ENCODE results near the gene LIPM. TPM values are rescaled to one million over a fixed set of nuclear protein-coding genes. Genes with fewer than 3 reads are reported as not detected.

The LIPM gene
- total and polyA plus RNA-seq, 7 donors, result not detected

DNA sequence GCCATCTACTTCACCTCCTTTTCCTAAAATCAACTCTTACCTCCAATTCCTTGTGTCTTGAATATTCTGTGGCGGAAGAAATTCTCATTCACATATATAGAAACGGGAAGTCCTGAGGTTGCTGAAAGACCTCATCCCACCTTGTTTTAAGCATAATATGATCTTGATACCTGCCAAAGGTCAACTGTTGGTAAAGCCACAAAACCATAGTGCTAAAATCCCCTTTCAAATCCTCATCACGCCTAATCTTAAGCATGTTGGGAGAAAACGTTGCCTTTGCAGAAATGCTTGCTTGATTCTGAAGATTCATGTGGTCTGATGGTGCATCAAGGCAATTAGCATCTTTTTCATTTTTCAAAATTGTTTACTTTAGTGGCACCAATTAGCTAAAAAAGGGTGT is 40.6 kb downstream of the LIPM start:
- TF ChIP-seq EP300 (IDR thresholded peaks at IDR 0.05), result no peak
- no peak for TF ChIP-seq POLR2A (IDR thresholded peaks at IDR 0.05)
- no peak for TF ChIP-seq CTCF (IDR thresholded peaks at IDR 0.05)
- no peak for TF ChIP-seq POLR2AphosphoS5 (IDR thresholded peaks at IDR 0.05)
- 89 to 91% methylated on average over 4 of the region's 4 CpGs for WGBS, 2 donors
- H3K27ac ChIP-seq, result no peak overlapping the region
- H3K9me3 ChIP-seq, result no peaks in the 10 kb centered on the region
- H3K27me3 ChIP-seq, result no peaks in the 10 kb centered on the region
- no peaks in the 10 kb centered on the region for H3K4me1 ChIP-seq
- H3K36me3 ChIP-seq, result no peaks in the 10 kb centered on the region
- DNase-seq, result no peak
- intact Hi-C loops (cut with DNase I), result no loop called here
- H3K4me3 ChIP-seq, result no peak overlapping the region

DNA sequence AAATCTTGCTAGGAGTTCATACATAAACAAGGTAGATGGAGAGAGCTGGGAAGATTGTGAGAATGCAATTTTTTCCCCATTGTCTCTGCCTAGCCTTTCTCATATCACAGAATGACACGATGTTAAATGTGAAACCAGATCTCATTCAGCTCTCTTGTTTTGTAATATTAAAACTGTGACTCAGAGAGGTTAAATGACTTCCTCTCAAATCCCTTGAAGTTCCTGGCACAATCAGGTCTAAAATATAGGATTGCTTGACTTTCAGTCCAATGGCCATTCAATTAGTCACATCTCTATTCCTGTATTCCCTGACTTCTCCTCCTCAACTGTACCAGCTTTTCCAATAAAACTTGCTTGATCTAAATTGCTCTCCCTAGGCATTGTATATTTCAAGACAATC is 46.0 kb downstream of the LIPM start:
- intact Hi-C loops (cut with DNase I), result no loop called here
- no peak overlapping the region for H3K27ac ChIP-seq
- H3K4me1 ChIP-seq, result no peaks in the 10 kb centered on the region
- DNase-seq, result no peak
- no peak overlapping the region for H3K4me3 ChIP-seq
- 2 to 4% methylated on average over 1 of the region's 1 CpG for WGBS, 2 donors
- no peaks in the 10 kb centered on the region for H3K9me3 ChIP-seq
- H3K36me3 ChIP-seq, result no peaks in the 10 kb centered on the region
- no peak for TF ChIP-seq POLR2AphosphoS5 (IDR thresholded peaks at IDR 0.05)
- TF ChIP-seq EP300 (IDR thresholded peaks at IDR 0.05), result no peak
- TF ChIP-seq POLR2A (IDR thresholded peaks at IDR 0.05), result no peak
- TF ChIP-seq CTCF (IDR thresholded peaks at IDR 0.05), result no peak
- H3K27me3 ChIP-seq, result no peaks in the 10 kb centered on the region

DNA sequence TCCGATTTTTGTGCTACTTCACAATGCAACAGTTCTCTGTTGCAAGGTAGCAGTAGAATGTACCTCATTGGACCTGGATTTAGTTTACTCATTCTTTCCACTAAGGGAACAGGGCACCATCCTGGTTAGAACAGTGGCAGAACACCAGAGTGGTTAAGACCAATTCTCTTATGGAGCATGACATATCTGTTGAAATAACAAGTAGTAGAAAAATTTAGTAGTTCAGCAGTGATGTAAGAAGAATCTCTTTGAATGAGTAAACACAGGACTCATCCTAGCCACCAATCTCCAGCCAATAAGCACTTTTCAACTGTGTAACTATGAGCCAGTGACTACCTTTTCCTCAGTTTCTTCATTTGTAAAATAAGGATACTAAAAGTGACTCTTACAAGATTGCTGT is 46.7 kb downstream of the LIPM start:
- WGBS, 2 donors, result 52 to 86% methylated on average over 1 of the region's 1 CpG
- DNase-seq, result no peak
- Histone ChIP-seq H3K27ac (no peak overlapping the region), H3K9me3 (no peaks in the 10 kb centered on the region), H3K4me3 (no peak overlapping the region), H3K4me1 (no peaks in the 10 kb centered on the region), H3K36me3 (no peaks in the 10 kb centered on the region), H3K27me3 (no peaks in the 10 kb centered on the region)
- intact Hi-C loops (cut with DNase I), result no loop called here
- TF ChIP-seq POLR2A (IDR thresholded peaks at IDR 0.05) (no peak), POLR2AphosphoS5 (IDR thresholded peaks at IDR 0.05) (no peak), CTCF (IDR thresholded peaks at IDR 0.05) (no peak), EP300 (IDR thresholded peaks at IDR 0.05) (no peak)

DNA sequence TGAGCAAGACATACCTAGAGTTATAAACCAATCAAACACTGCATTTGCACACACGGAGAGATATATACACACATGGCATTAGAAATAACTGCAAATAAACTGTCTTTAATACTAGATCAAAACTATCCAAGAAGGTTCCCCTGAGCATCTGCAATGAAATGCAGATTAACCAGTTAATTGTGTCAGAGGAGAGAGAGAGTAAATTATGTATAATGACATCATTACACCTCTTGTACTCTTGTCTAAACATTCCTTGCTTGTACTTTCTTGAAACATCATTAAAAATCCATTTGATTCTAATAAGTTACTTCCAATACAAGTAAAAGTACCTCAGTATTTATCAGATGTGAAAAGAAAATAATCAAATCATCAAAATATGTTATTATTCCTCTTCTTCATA is 48.2 kb downstream of the LIPM start:
- H3K9me3 ChIP-seq, result no peaks in the 10 kb centered on the region
- no peaks in the 10 kb centered on the region for H3K36me3 ChIP-seq
- WGBS, 2 donors, result 21 to 62% methylated on average over 1 of the region's 1 CpG
- H3K4me1 ChIP-seq, result peaks cover 0 to 8% (median 0%) of the 10 kb centered on the region in 4 donors
- DNase-seq, result no peak
- H3K27me3 ChIP-seq, result no peaks in the 10 kb centered on the region
- H3K27ac ChIP-seq, result no peak overlapping the region
- no peak overlapping the region for H3K4me3 ChIP-seq
- TF ChIP-seq POLR2AphosphoS5 (IDR thresholded peaks at IDR 0.05) (no peak), POLR2A (IDR thresholded peaks at IDR 0.05) (no peak), CTCF (IDR thresholded peaks at IDR 0.05) (no peak), EP300 (IDR thresholded peaks at IDR 0.05) (no peak)
- intact Hi-C loops (cut with DNase I), result no loop called here

GRCh38 chr10:88851706-88852105 is 49.2 kb downstream of the LIPM start, which contains the start of gene ANKRD22:
Gene ANKRD22 (minus strand): TSS chr10:88851844. CDS start chr10:88851607, 237 bp downstream.
- TF ChIP-seq EP300 (IDR thresholded peaks at IDR 0.05), result no peak
- TF ChIP-seq POLR2A (IDR thresholded peaks at IDR 0.05), result peak in 1 of 2 donors; percentile 23
- Histone ChIP-seq H3K4me1 (peaks cover 0 to 9% (median 0%) of the 10 kb centered on the region in 4 donors), H3K27me3 (no peaks in the 10 kb centered on the region), H3K9me3 (no peaks in the 10 kb centered on the region), H3K27ac (no peak within 1 kb of the TSS), H3K4me3 (no peak within 1 kb of the TSS), H3K36me3 (no peaks in the 10 kb centered on the region)
- intact Hi-C loops (cut with DNase I), result no loop called here
- DNase-seq, result no peak
- WGBS, 2 donors, result 12 to 59% methylated on average over 5 of the region's 5 CpGs

All from sigmoid colon (tissue), 7 donors.